ENCODE measurements around the gene HCAR3. TPM values are rescaled to one million over a fixed set of nuclear protein-coding genes. Genes with fewer than 3 reads are reported as not detected.
A peak's percentile ranks its signal among the peaks of the same experiment; 100 is the strongest.

HCAR3 gene
- total and polyA plus RNA-seq, 2 of the 13 experiments (the other 11 are each of a cell fraction or from before 2014, with no cell fraction given) = 0.11 to 12.8 TPM

GRCh38 chr12:122730215-122731014 lies 13.8 kb upstream of the HCAR3 start, which contains the start of gene HCAR1 (continued):
- TF ChIP-seq HDAC1 (CRISPR knock-in tag; IDR thresholded peaks at IDR 0.05) = no peak
- TF ChIP-seq NFIC (IDR thresholded peaks at IDR 0.05; ENCODE audit: low read length) = no peak
- no peak for TF ChIP-seq STAT6 (CRISPR knock-in tag; IDR thresholded peaks at IDR 0.05; ENCODE audit: borderline replicate concordance)
- TF ChIP-seq, protein P1, sequence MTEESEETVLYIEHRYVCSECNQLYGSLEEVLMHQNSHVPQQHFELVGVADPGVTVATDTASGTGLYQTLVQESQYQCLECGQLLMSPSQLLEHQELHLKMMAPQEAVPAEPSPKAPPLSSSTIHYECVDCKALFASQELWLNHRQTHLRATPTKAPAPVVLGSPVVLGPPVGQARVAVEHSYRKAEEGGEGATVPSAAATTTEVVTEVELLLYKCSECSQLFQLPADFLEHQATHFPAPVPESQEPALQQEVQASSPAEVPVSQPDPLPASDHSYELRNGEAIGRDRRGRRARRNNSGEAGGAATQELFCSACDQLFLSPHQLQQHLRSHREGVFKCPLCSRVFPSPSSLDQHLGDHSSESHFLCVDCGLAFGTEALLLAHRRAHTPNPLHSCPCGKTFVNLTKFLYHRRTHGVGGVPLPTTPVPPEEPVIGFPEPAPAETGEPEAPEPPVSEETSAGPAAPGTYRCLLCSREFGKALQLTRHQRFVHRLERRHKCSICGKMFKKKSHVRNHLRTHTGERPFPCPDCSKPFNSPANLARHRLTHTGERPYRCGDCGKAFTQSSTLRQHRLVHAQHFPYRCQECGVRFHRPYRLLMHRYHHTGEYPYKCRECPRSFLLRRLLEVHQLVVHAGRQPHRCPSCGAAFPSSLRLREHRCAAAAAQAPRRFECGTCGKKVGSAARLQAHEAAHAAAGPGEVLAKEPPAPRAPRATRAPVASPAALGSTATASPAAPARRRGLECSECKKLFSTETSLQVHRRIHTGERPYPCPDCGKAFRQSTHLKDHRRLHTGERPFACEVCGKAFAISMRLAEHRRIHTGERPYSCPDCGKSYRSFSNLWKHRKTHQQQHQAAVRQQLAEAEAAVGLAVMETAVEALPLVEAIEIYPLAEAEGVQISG (CRISPR knock-in tag; IDR thresholded peaks at IDR 0.05) = peak; percentile 27; the same call in 1 of the 2 replicates
- peak; percentile 27; the same call in 1 of the 2 replicates for TF ChIP-seq PHF20 (CRISPR knock-in tag; IDR thresholded peaks at IDR 0.05)
- TF ChIP-seq XRCC5 (optimal IDR thresholded peaks at IDR 0.05; ENCODE audit: low read length) = no peak
- TF ChIP-seq ZNF703 (CRISPR knock-in tag; IDR thresholded peaks at IDR 0.05; ENCODE audit: borderline replicate concordance) = no peak
- TF ChIP-seq NCOR1 (IDR thresholded peaks at IDR 0.05; ENCODE audit: borderline replicate concordance, low read length) = no peak
- no peak for TF ChIP-seq ZNF451 (CRISPR knock-in tag; IDR thresholded peaks at IDR 0.05)
- TF ChIP-seq, protein P2, sequence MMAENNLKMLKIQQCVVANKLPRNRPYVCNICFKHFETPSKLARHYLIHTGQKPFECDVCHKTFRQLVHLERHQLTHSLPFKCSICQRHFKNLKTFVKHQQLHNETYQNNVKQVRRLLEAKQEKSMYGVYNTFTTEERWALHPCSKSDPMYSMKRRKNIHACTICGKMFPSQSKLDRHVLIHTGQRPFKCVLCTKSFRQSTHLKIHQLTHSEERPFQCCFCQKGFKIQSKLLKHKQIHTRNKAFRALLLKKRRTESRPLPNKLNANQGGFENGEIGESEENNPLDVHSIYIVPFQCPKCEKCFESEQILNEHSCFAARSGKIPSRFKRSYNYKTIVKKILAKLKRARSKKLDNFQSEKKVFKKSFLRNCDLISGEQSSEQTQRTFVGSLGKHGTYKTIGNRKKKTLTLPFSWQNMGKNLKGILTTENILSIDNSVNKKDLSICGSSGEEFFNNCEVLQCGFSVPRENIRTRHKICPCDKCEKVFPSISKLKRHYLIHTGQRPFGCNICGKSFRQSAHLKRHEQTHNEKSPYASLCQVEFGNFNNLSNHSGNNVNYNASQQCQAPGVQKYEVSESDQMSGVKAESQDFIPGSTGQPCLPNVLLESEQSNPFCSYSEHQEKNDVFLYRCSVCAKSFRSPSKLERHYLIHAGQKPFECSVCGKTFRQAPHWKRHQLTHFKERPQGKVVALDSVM (CRISPR knock-in tag; IDR thresholded peaks at IDR 0.05) = no peak
- TF ChIP-seq SATB2 (CRISPR knock-in tag; IDR thresholded peaks at IDR 0.05) = no peak
- TF ChIP-seq, protein P3, sequence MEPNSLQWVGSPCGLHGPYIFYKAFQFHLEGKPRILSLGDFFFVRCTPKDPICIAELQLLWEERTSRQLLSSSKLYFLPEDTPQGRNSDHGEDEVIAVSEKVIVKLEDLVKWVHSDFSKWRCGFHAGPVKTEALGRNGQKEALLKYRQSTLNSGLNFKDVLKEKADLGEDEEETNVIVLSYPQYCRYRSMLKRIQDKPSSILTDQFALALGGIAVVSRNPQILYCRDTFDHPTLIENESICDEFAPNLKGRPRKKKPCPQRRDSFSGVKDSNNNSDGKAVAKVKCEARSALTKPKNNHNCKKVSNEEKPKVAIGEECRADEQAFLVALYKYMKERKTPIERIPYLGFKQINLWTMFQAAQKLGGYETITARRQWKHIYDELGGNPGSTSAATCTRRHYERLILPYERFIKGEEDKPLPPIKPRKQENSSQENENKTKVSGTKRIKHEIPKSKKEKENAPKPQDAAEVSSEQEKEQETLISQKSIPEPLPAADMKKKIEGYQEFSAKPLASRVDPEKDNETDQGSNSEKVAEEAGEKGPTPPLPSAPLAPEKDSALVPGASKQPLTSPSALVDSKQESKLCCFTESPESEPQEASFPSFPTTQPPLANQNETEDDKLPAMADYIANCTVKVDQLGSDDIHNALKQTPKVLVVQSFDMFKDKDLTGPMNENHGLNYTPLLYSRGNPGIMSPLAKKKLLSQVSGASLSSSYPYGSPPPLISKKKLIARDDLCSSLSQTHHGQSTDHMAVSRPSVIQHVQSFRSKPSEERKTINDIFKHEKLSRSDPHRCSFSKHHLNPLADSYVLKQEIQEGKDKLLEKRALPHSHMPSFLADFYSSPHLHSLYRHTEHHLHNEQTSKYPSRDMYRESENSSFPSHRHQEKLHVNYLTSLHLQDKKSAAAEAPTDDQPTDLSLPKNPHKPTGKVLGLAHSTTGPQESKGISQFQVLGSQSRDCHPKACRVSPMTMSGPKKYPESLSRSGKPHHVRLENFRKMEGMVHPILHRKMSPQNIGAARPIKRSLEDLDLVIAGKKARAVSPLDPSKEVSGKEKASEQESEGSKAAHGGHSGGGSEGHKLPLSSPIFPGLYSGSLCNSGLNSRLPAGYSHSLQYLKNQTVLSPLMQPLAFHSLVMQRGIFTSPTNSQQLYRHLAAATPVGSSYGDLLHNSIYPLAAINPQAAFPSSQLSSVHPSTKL (CRISPR knock-in tag; IDR thresholded peaks at IDR 0.05) = no peak
- TF ChIP-seq ZXDC (CRISPR knock-in tag; IDR thresholded peaks at IDR 0.05) = no peak
